ENCODE results near the gene PRR13.
A peak's percentile ranks its signal among the peaks of the same experiment; 100 is the strongest.

The PRR13 gene

DNA sequence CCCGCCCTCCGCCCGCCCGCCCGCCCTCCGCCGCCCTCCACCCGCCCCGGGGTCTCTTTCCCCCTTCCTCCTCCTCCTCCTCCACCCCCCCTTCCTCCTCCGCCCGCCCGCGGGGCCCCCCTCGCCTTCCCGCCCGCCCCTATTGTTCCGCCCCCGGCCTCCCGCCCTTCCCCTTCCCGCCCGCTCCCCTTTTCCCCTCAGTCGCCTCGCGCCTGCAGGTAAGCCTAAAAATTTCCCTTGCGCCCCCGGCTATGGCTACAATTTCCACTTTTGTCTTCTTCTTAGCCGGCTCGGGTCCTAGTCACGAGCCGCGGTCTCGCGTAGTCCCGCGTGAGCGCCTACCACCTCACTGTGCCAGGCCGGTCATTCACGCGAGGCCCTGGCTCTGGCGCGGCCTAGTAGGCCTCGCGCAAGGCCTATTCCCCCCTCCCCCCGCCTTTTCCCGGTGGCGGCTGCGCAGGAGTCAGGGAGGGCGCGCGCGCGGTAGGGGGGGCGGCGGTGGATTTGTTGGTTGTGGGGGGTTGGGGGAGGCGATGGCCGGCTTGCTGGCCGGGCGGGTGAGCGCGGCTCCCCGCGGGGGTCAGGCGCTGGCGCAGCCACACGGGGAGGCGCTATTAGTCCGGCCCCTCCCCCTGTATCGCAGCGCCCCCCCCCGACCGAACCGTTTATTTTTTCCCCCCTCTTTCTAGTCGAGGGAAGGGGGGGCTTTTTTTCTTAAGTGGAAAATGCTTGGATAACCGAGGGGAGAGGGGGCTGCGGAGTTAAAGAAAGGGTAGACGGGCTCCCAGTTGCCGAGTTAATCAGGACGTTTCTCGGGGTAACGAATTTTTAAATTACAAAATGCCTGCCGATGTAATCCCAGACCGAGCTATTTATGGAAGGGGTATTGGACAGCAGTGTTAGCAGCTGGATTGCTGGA, 10.9 kb downstream of the PRR13 start:
- Mint-ChIP-seq H3K4me1 (peaks cover 26% of the 10 kb centered on the region), H3K27ac (peak overlapping the region; percentile 69 to 98 (median 82)), H3K9me3 (no peaks in the 10 kb centered on the region), H3K4me3 (peak overlapping the region; percentile 97 to 100 (median 99)), H3K27me3 (ENCODE audit: low read depth) (no peaks in the 10 kb centered on the region), H3K36me3 (ENCODE audit: low read depth) (peaks cover 52% of the 10 kb centered on the region)
- TF ChIP-seq CTCF (IDR thresholded peaks at IDR 0.05; ENCODE audit: unreplicated experiment in 3 of 3), result no peak

DNA sequence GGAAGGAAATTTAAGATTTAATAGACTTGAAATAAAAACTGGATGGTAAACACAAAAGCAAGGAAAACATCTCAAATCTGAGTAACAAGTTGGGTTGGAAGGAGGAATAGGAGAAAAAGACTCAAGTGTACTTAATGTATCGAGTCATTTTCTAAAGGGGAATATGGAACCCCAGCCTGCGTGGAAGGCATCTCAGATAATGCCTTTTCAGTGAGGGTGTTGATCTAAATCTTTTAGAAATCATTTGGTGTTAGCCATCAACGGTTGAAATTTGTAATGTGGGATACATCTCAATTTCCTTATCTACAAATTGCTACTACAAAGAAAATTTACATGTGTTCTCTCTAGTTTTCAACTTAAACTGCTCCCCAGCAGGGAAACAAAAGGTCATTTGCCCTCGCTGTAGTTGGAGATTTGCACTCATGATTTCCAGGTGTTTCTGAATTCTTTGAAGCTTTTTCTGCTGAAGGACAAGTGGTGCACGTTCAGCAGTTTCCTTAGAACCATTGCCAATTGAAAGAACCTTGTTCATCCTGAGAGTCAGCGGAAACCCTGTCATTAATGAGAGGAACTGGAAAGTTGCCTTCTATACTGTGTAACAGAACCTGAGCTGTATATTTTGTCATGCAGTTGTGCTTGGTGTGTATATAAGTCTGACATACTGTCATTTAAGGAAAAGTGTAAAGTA, 12.6 kb downstream of the PRR13 start:
- Mint-ChIP-seq H3K4me3 (peak overlapping the region; percentile 97 to 100 (median 99)), H3K36me3 (ENCODE audit: low read depth) (peaks cover 57% of the 10 kb centered on the region), H3K4me1 (peaks cover 28% of the 10 kb centered on the region), H3K27ac (peak overlapping the region in 2 of 3 experiments; percentile 82 to 98), H3K27me3 (ENCODE audit: low read depth) (no peaks in the 10 kb centered on the region), H3K9me3 (no peaks in the 10 kb centered on the region)
- no peak for TF ChIP-seq CTCF (IDR thresholded peaks at IDR 0.05; ENCODE audit: unreplicated experiment in 3 of 3)

- Mint-ChIP-seq H3K27me3 (ENCODE audit: low read depth) (no peaks in the 10 kb centered on the region), H3K27ac (peak overlapping the region in 1 of 3 experiments; percentile 82), H3K4me1 (peaks cover 30% of the 10 kb centered on the region), H3K36me3 (ENCODE audit: low read depth) (peaks cover 61% of the 10 kb centered on the region), H3K4me3 (peak overlapping the region; percentile 97 to 100 (median 99)), H3K9me3 (no peaks in the 10 kb centered on the region)
- no peak for TF ChIP-seq CTCF (IDR thresholded peaks at IDR 0.05; ENCODE audit: unreplicated experiment in 3 of 3)
Measured at GRCh38 chr12:53454707-53455106, 13.2 kb downstream of the PRR13 start.

GRCh38 chr12:53456654-53457366, 15.3 kb downstream of the PRR13 start:
- Mint-ChIP-seq H3K4me1 (peaks cover 42% of the 10 kb centered on the region), H3K27ac (no peak overlapping the region), H3K9me3 (no peaks in the 10 kb centered on the region), H3K4me3 (peak overlapping the region in 2 of 3 experiments; percentile 46 to 49), H3K27me3 (ENCODE audit: low read depth) (no peaks in the 10 kb centered on the region), H3K36me3 (ENCODE audit: low read depth) (peaks cover 77% of the 10 kb centered on the region)
- no peak for TF ChIP-seq CTCF (IDR thresholded peaks at IDR 0.05; ENCODE audit: unreplicated experiment in 3 of 3)

DNA sequence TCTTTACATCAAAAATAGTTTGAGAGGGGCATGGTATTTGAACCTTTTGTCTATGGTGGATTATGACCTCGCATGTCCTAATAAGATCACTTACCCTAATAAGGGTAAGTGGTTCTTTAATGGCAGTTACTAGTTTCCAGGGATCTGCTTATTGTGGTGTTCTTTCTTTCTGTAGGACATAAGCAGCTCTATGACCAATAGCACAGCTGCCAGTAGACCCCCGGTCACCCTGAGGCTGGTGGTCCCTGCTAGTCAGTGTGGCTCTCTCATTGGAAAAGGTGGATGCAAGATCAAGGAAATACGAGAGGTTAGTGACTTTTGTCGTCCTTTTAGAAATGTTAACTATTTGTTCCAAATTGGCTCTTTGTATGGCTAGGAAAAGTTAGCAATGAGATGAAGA, 17.6 kb downstream of the PRR13 start:
- no peaks in the 10 kb centered on the region for H3K9me3 Mint-ChIP-seq
- no peaks in the 10 kb centered on the region for H3K27me3 Mint-ChIP-seq (ENCODE audit: low read depth)
- H3K27ac Mint-ChIP-seq, result peak overlapping the region in 1 of 3 experiments; percentile 53
- peaks cover 90% of the 10 kb centered on the region for H3K36me3 Mint-ChIP-seq (ENCODE audit: low read depth)
- H3K4me1 Mint-ChIP-seq, result peaks cover 42% of the 10 kb centered on the region
- H3K4me3 Mint-ChIP-seq, result no peak overlapping the region
- no peak for TF ChIP-seq CTCF (IDR thresholded peaks at IDR 0.05; ENCODE audit: unreplicated experiment in 3 of 3)
